GM19023 (cell line): Measurements from ENCODE around the gene ZBTB21.
A peak's percentile ranks its signal among the peaks of the same experiment; 100 is the strongest.

Source experiments
- ATAC-seq: cut with Tn5 transposase; IDR thresholded peaks from one replicate; pipeline ENCODE4 v1.9.1; 2021; ENCODE audit warnings: mild to moderate bottlenecking, moderate library complexity; ENCODE audit not compliant: unreplicated experiment

The ZBTB21 gene

DNA sequence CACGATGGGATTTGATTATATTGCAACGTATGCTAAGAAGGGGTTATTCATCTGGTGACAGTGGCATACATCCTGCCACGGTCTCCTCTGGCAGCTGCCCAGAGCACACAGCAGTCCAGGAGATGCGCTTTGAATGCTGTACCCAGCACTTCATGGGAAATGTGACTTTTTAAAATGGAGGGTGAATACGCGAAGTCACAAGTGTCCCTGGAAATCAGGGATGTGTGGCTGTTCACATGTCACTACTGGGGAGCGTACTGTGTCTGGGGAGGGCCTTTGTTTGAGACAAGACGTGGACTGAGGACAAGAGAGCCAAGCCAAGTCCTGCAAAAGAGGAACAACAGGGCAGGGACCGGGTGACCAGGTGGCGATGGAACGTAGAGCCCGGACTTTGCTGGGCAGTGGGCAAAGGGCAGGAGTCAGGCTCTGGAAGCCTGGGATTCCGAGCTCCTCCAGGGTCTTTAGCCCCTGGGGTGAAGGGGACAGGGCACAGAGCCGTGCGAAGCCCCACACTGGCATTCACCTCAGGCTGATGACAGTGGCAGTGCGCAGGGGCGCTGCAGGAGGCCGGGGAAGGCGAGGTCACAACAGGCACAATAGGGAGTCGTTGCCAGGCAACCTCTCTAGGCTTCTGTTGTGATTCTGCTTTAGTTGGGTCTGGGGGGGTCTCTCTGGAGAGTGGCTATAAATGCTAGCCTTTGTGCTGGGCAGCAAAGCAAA lies 11.4 kb upstream of the ZBTB21 start:
- no peak for ATAC-seq

DNA sequence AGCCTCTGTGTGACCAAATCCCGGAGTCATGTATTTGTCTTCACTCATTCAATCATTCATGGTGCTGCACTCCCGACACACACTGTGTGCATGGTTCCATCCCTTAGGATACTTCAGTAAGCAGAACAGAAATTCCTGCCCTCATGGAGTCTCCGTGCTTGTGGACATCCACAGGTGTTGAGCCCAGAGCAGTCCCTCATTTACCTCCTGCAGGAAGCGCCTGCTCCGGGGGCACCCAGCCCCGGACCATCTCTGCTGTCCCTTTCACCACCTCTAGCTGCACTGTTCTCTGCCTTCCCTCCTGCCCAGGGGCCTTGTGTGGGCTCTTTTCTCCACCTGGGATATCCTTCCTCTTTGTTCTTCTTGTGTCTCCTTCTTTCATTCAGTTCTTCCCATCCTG lies 9.5 kb upstream of the ZBTB21 start:
- no peak for ATAC-seq

DNA sequence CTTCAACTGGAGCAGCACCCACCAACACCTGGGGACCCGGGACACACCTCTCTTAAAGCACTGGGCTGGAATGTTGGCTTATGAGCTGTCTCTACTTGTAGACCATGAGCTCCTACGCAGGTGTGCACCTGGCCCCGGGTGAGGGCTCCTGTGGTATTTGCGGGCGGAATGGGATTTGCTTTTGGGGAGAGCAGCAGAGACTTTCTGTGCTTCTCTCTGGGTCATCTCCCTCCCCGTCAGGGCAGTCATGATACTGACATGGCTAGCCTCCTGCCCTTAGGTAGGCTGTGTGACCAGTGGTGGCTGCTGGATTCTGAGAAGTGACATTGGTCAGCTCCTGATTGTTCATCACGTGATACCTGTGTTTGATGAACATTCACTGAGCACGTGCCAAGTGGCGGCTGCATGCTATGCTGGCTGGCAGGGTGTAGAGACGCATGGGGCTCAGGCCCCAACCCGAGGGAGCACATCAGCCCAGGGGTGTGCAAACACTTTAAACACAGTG lies 9.0 kb upstream of the ZBTB21 start:
- no peak for ATAC-seq

DNA sequence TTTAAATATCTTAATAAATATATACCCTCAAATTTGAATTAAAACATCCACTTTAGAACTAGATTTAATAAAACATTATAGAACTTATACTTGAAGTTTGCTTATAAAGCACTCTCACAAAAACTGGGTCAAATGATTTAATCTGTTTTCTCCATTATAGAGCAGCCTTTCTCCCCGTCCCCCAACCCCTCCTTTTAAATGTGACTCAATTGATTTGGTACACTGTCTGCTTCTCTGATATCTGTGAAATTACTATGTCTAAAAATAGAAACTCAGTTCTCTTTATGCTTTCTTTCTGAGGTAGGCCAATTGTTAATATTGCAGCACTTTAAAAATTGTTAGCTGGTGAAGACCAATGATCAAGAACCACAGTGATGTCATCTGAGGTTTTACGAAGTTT lies 6.9 kb upstream of the ZBTB21 start:
- no peak for ATAC-seq

DNA sequence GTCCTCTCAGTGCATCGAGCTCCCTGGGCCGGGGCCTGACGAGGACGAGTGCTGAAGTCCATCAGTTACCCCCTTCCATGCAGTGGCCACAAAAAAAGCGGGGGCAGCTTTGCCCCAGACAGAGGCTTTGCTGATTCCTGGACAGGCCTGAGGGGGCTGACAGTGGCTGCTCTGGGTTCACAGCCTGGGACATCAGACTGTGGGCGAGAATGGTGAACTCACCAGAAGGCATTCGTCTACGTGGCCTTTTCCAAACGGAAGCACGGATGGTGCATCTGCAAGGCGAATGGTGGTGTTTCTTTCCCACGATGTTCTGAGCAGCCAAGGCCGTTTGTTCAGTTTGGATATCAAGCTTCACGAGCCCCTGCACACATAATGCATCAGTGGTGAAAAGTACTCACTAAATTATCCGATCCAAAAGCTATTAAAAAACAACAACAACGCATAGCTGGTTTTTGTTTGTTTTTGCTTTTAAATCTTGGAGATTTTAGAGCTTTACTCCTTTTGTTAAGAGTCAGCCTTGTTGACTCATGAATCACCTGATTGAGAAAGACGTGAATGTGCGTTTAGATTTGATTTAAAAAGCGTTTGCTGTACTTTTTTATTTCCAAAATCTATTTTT lies 6.3 kb upstream of the ZBTB21 start:
- no peak for ATAC-seq

DNA sequence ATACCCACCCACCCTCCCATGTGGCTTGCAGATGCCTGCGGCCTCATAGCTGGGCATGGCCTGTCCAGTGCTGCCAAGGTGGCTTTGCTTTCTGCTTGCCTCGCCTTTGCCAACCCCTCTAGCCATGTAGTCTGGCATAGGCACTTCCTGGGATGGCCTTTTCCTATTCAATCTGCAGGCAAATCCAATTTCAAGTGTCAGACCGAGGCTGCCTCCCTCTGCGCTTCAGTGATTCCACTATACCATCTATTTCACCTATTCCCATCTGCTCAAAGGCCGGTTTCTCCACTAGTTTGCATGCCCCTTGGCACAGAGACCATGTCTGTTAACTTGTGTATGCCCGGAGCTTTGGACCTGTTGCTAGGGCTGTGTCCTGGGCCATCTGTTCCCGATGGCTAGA lies 3.8 kb upstream of the ZBTB21 start:
- no peak for ATAC-seq

DNA sequence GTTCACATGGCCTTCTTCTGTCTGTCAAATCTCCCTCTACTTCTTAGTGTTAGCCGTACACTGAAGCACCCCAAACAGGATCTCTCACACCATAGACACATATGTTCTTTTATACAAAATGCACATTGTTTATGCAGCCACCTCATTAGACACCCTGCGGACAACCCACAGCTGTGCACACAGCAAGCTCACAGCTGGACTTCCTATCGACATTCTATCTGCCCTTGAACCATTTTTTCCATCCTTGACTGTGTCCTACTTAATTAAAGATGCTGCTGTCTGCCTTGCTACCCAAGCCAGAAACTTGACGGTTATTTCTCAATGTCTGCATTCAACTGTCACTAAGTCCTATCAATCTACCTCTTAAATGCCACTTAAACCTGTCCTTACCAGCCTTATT lies 3.2 kb upstream of the ZBTB21 start:
- no peak for ATAC-seq

DNA sequence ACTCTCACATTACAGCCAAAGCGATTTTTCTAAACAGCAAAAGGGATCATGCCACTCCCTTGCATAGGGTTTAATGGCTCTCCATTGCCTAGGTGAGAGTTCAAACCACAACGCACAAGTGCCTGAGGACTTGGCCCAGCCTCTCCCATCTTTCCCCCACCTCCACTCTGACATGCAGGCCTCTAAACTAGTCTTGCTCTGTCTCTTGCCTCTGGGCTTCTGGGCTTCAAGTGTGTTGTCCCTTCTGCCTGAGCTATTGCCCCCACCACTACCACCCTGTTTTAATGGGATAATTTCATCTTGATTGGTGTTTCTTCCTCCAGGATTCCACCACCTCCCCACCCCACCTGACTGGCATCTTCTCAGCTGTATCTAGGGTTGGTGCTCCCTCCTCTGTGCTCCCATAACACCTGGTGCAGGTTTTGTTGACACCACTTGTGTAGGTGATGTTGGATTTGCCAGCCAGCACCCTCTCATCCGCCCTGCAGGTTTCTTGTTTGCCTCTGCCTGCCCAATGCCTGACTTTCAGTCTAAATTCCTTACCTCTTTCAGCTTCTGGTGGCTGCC lies 2.7 kb upstream of the ZBTB21 start:
- ATAC-seq = no peak

DNA sequence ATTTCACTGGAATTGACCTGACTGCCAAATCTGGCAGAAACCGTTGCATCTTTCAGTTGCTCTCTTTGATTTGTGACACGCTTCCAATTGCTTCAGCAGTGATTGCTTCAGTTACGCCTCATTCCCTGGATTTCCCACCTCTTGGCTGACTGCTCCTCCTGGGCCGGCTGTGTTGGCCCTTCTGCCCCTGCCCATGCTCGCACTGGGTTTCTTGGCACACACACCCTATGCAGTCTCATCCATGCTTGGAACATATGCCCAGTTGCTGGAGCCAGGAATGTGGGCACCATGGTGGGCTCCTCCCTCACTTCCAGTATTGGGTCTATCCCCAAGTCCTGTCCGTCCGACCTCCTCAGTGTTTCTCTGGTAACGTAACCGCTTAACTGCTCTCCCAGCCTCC lies 2.2 kb upstream of the ZBTB21 start:
- no peak for ATAC-seq

DNA sequence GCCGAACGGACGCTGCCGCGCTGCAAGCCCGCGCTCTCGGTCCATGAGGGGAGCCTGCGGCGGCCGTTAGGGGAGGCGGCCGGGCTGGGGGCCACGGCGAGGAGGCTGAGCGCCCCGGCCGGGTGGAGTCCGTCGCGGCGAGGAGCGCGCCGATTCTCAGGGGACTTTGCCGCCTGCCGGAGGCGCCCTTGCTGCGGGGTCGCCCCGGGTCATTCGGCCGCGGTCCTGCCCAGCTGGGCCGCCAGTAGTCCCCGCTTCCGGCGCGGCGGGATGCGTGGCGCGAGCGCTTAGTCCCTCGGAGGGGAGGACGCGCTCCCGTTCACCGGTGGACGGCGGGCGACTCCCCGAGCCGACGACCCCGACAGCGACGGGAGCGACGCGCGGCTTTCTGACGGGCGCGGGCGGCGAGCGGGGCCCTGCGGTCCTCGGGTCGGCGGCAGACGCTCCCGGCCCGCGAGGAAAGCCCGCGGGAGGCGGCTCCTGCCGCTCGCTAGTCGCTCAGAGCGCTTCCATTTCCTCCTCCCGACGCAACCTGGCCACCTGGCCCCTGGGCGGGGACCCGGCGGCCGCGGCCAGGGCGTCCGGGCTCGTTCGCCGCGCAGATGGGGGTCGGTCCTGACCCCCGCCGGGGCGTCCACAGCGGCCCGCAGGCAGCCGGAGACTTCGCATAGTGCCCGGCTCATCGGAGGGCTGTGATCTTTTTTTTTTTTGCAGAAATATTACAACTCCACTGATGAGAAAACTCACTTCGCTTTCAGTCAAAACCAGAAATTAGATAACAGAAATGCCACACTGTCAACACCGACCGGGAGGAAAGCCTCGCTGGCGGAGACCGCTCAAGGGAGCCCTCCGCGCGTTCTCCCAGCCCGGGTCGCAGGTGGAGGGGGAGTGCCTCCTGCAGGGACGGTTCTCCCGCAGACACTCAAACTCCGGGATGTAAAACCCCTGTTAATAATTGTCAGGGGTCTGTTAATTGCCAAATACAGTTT lies 641 bp upstream of the ZBTB21 start:
- peak; percentile 15 for ATAC-seq

DNA sequence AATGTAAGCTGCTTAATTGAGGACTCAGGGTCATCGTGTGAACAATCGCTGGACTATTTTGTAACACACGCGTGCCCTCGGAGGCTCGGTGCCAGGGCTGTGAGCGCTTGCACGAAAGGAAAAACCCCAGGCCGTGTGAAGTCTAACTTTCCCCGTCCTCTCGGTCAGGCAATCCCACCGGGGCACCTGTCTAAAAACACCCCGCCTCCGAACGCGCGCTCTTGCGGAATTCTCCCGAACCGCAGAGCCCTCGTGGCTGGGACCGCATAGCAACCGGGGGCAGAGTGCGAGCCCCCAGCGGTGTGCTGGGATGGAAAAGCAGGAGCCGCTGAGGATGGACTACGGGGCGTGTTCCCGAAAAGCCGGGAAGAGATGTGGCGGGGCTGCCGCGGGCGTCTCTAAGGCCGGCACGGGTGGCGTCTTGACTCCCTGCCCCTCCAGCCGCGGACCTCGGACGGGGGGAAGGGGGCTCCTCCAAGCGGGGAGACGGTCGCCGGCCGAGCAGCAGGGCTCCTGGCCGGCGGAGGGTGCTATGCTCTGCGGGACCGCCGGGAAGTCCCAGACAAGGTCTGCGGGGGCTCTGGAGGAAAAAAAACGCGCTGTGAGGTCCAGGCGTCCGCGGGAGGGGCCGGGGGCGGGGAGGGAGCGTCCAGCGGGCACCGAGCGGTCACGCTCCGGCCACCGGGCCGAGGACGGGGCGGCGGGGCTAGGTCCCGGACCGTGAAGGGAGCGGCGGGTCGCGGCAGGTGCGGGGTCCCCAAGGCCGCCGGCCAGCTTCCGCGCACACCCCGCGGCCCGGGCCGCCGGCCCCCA lies 936 bp downstream of the ZBTB21 start:
- peak; percentile 19 for ATAC-seq

DNA sequence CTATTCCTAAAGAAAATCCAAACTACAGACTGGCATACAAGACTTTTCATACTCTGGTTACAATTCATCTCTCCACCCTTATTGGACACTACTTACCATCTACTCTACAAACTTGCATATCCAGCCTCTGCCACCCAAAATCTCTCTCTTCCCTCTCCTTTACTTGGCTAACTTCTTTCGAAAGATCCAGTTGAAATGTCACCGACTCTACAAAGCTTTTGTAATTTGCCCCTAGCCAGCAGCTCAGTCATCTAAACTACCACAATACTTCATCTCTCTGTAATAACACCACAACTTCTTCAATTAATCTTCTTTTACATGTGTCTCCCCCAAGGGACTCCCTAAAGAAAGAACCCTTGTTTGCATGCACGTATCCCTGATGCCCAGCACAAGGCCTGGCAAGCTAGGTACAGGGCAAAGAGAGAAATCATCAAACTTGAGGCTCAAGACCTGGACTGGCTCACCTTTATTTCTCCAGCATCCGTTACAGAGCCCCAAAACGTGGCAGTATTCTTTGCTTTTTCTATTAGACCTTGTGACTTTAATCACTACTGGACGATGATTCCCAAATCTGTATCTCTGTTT lies 2.7 kb downstream of the ZBTB21 start:
- no peak for ATAC-seq

DNA sequence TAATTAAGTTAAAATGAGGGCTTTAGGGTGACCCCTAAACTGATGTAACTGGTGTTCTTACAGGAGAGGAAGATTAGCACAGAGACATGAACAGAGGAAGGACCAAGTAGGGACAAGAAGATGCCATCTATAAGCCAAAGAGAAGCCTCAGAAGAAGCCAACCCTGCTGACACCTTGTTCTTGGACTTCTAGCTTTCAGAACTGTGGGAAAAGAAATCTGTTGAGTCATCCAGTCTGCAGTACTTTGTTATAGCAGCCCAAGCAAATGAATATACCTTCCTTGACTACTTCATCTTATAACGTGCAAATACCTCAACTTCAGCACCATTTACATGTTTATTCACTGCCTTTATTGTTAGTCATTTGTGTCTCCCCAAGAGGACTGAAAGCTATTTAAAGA lies 3.4 kb downstream of the ZBTB21 start:
- no peak for ATAC-seq

DNA sequence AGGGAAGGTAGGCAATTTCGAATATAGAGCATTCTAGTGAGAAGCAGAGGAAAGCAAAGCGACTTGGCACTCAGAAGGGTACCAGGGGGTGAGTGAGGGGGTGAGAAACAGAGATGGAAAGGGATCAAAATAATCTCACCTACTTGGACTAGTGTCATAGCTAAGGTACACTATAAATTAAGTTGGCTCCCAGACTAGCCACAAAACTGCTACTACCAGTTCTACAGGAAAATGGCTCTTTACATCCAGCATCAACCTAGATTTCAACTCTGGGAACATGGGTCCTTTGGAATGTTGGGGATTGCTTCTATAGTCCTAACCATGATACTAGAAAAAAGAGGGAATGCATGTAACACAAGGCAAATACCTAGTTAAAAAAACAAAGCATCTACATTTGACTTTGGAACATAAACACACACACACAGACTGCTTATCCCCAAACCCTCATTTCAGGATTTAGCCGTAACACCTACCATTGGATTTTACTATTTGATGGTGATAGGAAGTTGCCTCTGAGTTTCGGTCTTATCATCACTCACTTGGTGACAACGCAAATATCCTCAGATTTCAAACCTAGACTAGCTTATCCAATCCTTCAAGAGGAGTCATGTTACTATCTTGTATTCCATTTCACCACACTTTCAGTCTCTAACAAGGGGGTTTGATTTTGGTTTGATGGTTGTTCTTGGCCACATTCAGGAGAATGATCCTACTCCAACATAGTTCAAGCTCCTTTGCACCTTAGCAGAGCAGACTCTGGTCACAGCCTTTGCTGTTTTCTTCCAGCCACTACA lies 5.6 kb downstream of the ZBTB21 start:
- no peak for ATAC-seq

DNA sequence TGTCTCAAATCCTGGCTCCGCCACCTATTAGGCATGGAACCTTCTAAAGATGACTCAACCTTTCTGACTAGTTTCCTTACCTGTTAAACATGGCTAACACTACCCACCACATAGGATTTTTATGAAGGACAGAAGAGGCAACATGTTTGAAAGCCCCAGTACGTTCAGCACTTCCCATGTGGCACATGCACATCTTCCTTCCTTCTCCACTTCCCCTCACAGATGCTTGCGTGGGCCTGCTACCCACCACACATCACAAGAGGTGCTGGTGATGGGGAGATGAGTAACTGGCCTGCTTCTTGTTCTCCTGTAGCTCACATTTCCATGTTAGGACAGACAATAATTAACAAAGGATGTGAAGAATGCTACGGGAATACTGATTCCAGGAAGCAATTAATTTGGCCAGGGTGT lies 7.1 kb downstream of the ZBTB21 start:
- ATAC-seq = no peak

DNA sequence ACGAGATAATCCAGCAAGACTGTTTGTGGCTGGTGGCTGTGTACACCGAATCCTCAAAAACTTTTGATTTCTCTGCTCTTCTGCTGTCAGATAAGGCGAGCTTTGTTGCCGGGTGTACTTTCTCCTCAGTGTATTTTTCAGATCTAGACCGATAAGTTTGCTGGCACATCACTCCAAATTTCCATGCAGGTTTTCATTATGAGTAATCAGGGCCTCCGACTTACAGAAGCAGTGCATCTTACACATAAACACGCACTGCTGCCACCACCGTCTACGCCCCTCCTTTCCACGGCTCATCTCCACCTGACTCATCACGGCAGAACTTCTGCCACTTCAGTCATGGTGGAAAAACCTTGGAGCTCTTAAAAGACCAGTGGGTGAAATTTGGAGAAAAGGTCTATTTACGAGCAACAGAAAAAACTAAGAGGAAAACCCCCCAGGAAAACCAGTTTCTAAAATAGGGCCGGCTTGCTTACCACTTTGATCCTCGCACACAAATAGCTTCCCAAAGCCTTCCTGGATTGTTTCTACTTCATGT lies 7.7 kb downstream of the ZBTB21 start:
- peak; percentile 80 for ATAC-seq

DNA sequence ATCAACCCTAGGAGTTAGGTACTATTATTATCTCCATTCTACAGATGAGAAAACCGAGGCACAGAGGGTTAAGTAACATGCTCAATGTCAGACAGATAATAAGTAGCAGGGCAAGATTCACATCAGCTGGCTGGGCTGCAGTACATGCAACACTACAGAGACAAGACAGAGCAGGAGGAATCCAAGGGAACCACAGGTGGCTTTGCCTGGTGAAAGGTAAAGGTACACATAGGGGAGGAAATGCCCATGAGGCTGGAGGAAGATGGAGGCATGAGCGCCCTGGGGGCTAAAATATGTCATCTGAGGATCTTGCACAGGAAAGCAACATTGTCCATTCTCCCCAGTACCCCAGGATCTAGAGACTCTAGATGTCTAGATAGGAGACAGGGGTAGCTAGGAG lies 8.4 kb downstream of the ZBTB21 start:
- ATAC-seq = no peak

DNA sequence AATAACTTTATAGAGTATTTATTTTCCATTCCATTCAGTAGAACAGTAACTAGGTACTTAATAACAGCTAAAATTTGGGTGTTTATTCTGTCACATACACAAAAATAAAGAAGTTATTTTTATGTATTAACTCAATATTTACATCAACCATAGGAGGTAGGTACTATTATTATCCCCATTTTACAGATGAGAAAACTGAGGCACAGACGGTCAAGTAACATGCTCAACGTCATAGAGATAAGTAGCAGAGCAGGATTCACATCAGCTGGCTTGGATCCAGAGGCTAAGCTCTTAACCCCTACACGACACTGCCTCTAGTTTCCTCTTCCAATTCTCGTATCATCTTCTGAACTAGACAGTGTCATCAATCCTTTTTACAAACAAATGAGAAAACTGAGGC lies 9.3 kb downstream of the ZBTB21 start:
- no peak for ATAC-seq

DNA sequence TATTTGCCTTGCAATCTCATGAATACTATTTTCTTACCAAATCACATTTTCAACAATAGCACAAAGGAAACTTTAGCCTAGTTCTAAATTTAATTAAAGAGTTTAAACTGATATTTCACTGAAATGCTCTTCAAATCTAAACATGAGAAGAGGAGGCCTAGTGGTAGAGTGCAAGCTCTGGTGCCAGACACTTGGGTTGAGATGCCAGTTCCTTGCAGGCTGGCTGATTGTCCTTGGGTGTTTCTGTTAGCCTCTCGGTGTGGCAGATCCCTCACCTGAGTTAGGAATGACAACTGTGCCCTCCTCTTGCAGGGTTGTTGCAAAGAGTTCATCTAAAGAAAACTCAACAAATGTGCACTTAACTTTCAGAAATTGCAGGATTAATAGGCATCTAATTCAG lies 12.5 kb downstream of the ZBTB21 start:
- ATAC-seq = no peak
